ENCODE results near the gene THEM4.

Gene THEM4

GRCh38 chr1:151909167-151910149 lies at the start of gene THEM4:
Gene THEM4, minus strand, starts transcription at chr1:151909511. Its CDS starts 53 bp downstream, at chr1:151909458.
- peak; percentile 30 to 86 for DNase-seq

GRCh38 chr1:151958959-151959358 lies 49.6 kb upstream of the THEM4 start:
- DNase-seq = no peak

GRCh38 chr1:151956957-151957497 lies 47.7 kb upstream of the THEM4 start:
- no peak for DNase-seq

GRCh38 chr1:151953409-151954094 lies 44.2 kb upstream of the THEM4 start:
- no peak for DNase-seq

GRCh38 chr1:151952811-151953210 lies 43.5 kb upstream of the THEM4 start:
- DNase-seq = no peak

GRCh38 chr1:151949371-151950193 lies 40.3 kb upstream of the THEM4 start:
- no peak for DNase-seq

GRCh38 chr1:151948506-151948905 lies 39.2 kb upstream of the THEM4 start:
- no peak for DNase-seq

- no peak for DNase-seq
These were observed 37.8 kb upstream of the THEM4 start for GRCh38 chr1:151947140-151947539.

GRCh38 chr1:151945725-151946722 lies 36.7 kb upstream of the THEM4 start:
- DNase-seq = peak; percentile 52 to 68

- no peak for DNase-seq
These were observed 35.7 kb upstream of the THEM4 start for GRCh38 chr1:151944857-151945575.

GRCh38 chr1:151944126-151944856 lies 35.0 kb upstream of the THEM4 start:
- no peak for DNase-seq

GRCh38 chr1:151943591-151943990 lies 34.3 kb upstream of the THEM4 start:
- DNase-seq = no peak

GRCh38 chr1:151942882-151943281 lies 33.6 kb upstream of the THEM4 start:
- DNase-seq = no peak

- DNase-seq = no peak
These were observed 31.2 kb upstream of the THEM4 start for GRCh38 chr1:151940541-151940940.

GRCh38 chr1:151939779-151940178 lies 30.5 kb upstream of the THEM4 start:
- DNase-seq = no peak

- DNase-seq = no peak
These were observed 29.8 kb upstream of the THEM4 start for GRCh38 chr1:151939141-151939540.

GRCh38 chr1:151936653-151937052 lies 27.3 kb upstream of the THEM4 start:
- no peak for DNase-seq

GRCh38 chr1:151935894-151936602 lies 26.7 kb upstream of the THEM4 start:
- DNase-seq = no peak

GRCh38 chr1:151935154-151935553 lies 25.8 kb upstream of the THEM4 start:
- no peak for DNase-seq
